DND-41 (cell line): ENCODE data around the gene RAB7B.

Source experiments
- CTCF ChIP-seq: IDR thresholded peaks from 2 replicates; pipeline ENCODE4 v1.5.1; 2012; ENCODE audit warnings: borderline replicate concordance, low read length, moderate library complexity, mild to moderate bottlenecking; ENCODE audit not compliant: poor library complexity, severe bottlenecking; ENCODE audit errors: extremely low read depth
- EZH2 ChIP-seq: IDR thresholded peaks from 3 replicates; pipeline ENCODE4 v1.6.1; 2012; ENCODE audit warnings: borderline replicate concordance, low read depth, mild to moderate bottlenecking, moderate library complexity, low read length, inconsistent platforms; ENCODE audit not compliant: severe bottlenecking

GRCh38 chr1:205985330-205986005 lies 17.7 kb downstream of the RAB7B start:
- TF ChIP-seq CTCF (no peak), EZH2 (no peak)
